IMR-90 (cell line): ENCODE results near the gene MPP7.

Source experiments
- CEBPB ChIP-seq: IDR thresholded peaks from 2 replicates; pipeline ENCODE4 v1.6.1; 2012; ENCODE audit warnings: low read depth, low read length, improper control_type of control experiment
- CHD1 ChIP-seq: IDR thresholded peaks from 2 replicates; pipeline ENCODE4 v1.6.1; 2012; ENCODE audit warnings: low read depth, low read length, improper control_type of control experiment
- FOS ChIP-seq: fragments of 150-350 bp; IDR thresholded peaks from 2 replicates; pipeline ENCODE4 v1.6.1; 2016; ENCODE audit warnings: low read depth, low read length
- MAFK ChIP-seq: IDR thresholded peaks from 2 replicates; pipeline ENCODE4 v1.6.1; 2012; ENCODE audit warnings: low read depth, low read length, improper control_type of control experiment
- MAZ ChIP-seq: IDR thresholded peaks from 2 replicates; pipeline ENCODE4 v1.6.1; 2012; ENCODE audit warnings: low read depth, mild to moderate bottlenecking, low read length, improper control_type of control experiment, moderate library complexity, borderline replicate concordance
- MXI1 ChIP-seq: IDR thresholded peaks from 2 replicates; pipeline ENCODE4 v1.6.1; 2012; ENCODE audit warnings: low read depth, mild to moderate bottlenecking, low read length, moderate library complexity, borderline replicate concordance
- NFE2L2 ChIP-seq: fragments of 150-350 bp; IDR thresholded peaks from 2 replicates; pipeline ENCODE4 v1.6.1; 2016; ENCODE audit warnings: low read depth, mild to moderate bottlenecking, low read length
- POLR2A ChIP-seq: IDR thresholded peaks from 2 replicates; pipeline ENCODE4 v1.6.1; 2012; ENCODE audit warnings: mild to moderate bottlenecking, low read depth, low read length
- RAD21 ChIP-seq: IDR thresholded peaks from 2 replicates; pipeline ENCODE4 v1.6.1; 2012; ENCODE audit warnings: low read length, improper control_type of control experiment
- TF ChIP-seq, protein P1 (sequence below): conservative IDR thresholded peaks from 2 replicates; pipeline ENCODE4 v1.5.1; 2012; ENCODE audit warnings: mild to moderate bottlenecking, low read depth, low read length, improper control_type of control experiment

GRCh38 chr10:28269842-28270456, 32.9 kb downstream of the MPP7 start:
- TF ChIP-seq MAFK, result peak; percentile 56; the same call in 1 of the 2 replicates
- no peak for TF ChIP-seq POLR2A
- TF ChIP-seq MXI1, result no peak
- TF ChIP-seq, protein P1, sequence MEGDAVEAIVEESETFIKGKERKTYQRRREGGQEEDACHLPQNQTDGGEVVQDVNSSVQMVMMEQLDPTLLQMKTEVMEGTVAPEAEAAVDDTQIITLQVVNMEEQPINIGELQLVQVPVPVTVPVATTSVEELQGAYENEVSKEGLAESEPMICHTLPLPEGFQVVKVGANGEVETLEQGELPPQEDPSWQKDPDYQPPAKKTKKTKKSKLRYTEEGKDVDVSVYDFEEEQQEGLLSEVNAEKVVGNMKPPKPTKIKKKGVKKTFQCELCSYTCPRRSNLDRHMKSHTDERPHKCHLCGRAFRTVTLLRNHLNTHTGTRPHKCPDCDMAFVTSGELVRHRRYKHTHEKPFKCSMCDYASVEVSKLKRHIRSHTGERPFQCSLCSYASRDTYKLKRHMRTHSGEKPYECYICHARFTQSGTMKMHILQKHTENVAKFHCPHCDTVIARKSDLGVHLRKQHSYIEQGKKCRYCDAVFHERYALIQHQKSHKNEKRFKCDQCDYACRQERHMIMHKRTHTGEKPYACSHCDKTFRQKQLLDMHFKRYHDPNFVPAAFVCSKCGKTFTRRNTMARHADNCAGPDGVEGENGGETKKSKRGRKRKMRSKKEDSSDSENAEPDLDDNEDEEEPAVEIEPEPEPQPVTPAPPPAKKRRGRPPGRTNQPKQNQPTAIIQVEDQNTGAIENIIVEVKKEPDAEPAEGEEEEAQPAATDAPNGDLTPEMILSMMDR, result no peak
- no peak for TF ChIP-seq CEBPB
- TF ChIP-seq RAD21, result no peak
- no peak for TF ChIP-seq NFE2L2
- no peak for TF ChIP-seq FOS
- no peak for TF ChIP-seq MAZ
- TF ChIP-seq CHD1, result no peak
